Neural cell (in vitro differentiated cells): Measurements from ENCODE around the gene PTTG1IP. TPM values are rescaled to one million over a fixed set of nuclear protein-coding genes. Genes with fewer than 3 reads are reported as not detected.

Source experiments
- H2AFZ ChIP-seq: fragments of 200-600, 300-800 bp; sonication (generic), shearing (Covaris generic); 2 replicates; pipeline ENCODE4 v1.6.0; 2014; ENCODE audit warnings: low read depth, mild to moderate bottlenecking, antibody characterized with exemption, low read length, moderate library complexity
- H3F3A ChIP-seq: fragments of 200-600 bp; shearing (Covaris generic); 2 replicates; pipeline ENCODE4 v1.6.1; 2016; ENCODE audit warnings: mild to moderate bottlenecking, moderate library complexity, mixed read lengths, antibody characterized with exemption, low read length; ENCODE audit not compliant: insufficient read depth, poor library complexity, severe bottlenecking
- H3K27ac ChIP-seq: fragments of 200-600, 300-800 bp; sonication (generic), shearing (Covaris generic); 2 replicates; pipeline ENCODE4 v1.5.1; 2014; ENCODE audit warnings: mild to moderate bottlenecking, low read length, moderate library complexity
- H3K27me3 ChIP-seq: fragments of 300-800, 200-600 bp; sonication (generic), shearing (Covaris generic); 2 replicates; pipeline ENCODE4 v1.6.0; 2014; ENCODE audit warnings: mild to moderate bottlenecking, low read depth, low read length, moderate library complexity; ENCODE audit not compliant: insufficient read depth
- H3K36me3 ChIP-seq: fragments of 300-800, 200-600 bp; sonication (generic), shearing (Covaris generic); 2 replicates; pipeline ENCODE4 v1.5.1; 2014; ENCODE audit warnings: mild to moderate bottlenecking, antibody characterized with exemption, low read length, moderate library complexity; ENCODE audit not compliant: insufficient read depth
- H3K4me2 ChIP-seq: fragments of 300-800, 200-600 bp; sonication (generic), shearing (Covaris generic); 2 replicates; pipeline ENCODE4 v1.6.0; 2014; ENCODE audit warnings: mild to moderate bottlenecking, low read length
- H3K4me3 ChIP-seq: fragments of 300-800, 200-600 bp; sonication (generic), shearing (Covaris generic); 2 replicates; pipeline ENCODE4 v1.5.1; 2014; ENCODE audit warnings: mild to moderate bottlenecking, low read length, moderate library complexity
- H3K79me2 ChIP-seq: fragments of 200-600 bp; shearing (Covaris generic); replicated peaks from 2 replicates; pipeline ENCODE4 v1.6.0; 2014; ENCODE audit warnings: mild to moderate bottlenecking, low read length, moderate library complexity; ENCODE audit not compliant: insufficient read depth
- H3K9ac ChIP-seq: fragments of 300-800, 200-600 bp; sonication (generic), shearing (Covaris generic); 2 replicates; pipeline ENCODE4 v1.6.1; 2016; ENCODE audit warnings: mild to moderate bottlenecking, low read length, mixed read lengths
- H3K9me2 ChIP-seq: fragments of 200-600 bp; shearing (Covaris generic); 2 replicates; pipeline ENCODE4 v1.6.1; 2016; ENCODE audit warnings: mild to moderate bottlenecking, low read length, mixed read lengths; ENCODE audit not compliant: insufficient read depth
- H3K9me3 ChIP-seq: fragments of 200-600, 300-800 bp; sonication (generic), shearing (Covaris generic); 2 replicates; pipeline ENCODE4 v1.6.1; 2016; ENCODE audit warnings: mild to moderate bottlenecking, mixed run types, low read length, moderate library complexity, mixed read lengths
- H4K20me1 ChIP-seq: fragments of 200-600 bp; shearing (Covaris generic); 2 replicates; pipeline ENCODE4 v1.6.1; 2016; ENCODE audit warnings: mild to moderate bottlenecking, mixed run types; ENCODE audit not compliant: insufficient read depth
- CTCF ChIP-seq: fragments of 450-650 bp; IDR thresholded peaks from 2 replicates; pipeline ENCODE4 v1.5.1; 2014; ENCODE audit warnings: antibody characterized with exemption, mild to moderate bottlenecking, moderate library complexity; ENCODE audit not compliant: poor library complexity, severe bottlenecking
- EP300 ChIP-seq: fragments of 450-650 bp; conservative IDR thresholded peaks from 2 replicates; pipeline ENCODE4 v1.6.1; 2014; ENCODE audit warnings: antibody characterized with exemption, mild to moderate bottlenecking, moderate library complexity; ENCODE audit not compliant: poor library complexity, severe bottlenecking
- EZH2 ChIP-seq: fragments of 200-600, 300-800 bp; shearing (Covaris generic), sonication (generic); IDR thresholded peaks from 2 replicates; pipeline ENCODE4 v1.6.1; 2014; ENCODE audit warnings: antibody characterized with exemption, low read length, borderline replicate concordance, mild to moderate bottlenecking; ENCODE audit not compliant: insufficient read depth, poor library complexity, severe bottlenecking
- MXI1 ChIP-seq: fragments of 450-650 bp; conservative IDR thresholded peaks from 2 replicates; pipeline ENCODE4 v1.6.1; 2014; ENCODE audit warnings: antibody characterized with exemption, mild to moderate bottlenecking; ENCODE audit not compliant: poor library complexity, severe bottlenecking
- POLR2AphosphoS5 ChIP-seq: IDR thresholded peaks from 2 replicates; pipeline ENCODE4 v1.6.1; 2012
- RAD21 ChIP-seq: fragments of 450-650 bp; conservative IDR thresholded peaks from 2 replicates; pipeline ENCODE4 v1.6.1; 2014; ENCODE audit warnings: antibody characterized with exemption, mild to moderate bottlenecking, moderate library complexity
- REST ChIP-seq: IDR thresholded peaks from 2 replicates; pipeline ENCODE4 v1.6.1; 2012; ENCODE audit warnings: borderline replicate concordance
- SMC3 ChIP-seq: fragments of 450-650 bp; conservative IDR thresholded peaks from 2 replicates; pipeline ENCODE4 v1.6.1; 2014; ENCODE audit warnings: antibody characterized with exemption, mild to moderate bottlenecking, moderate library complexity; ENCODE audit not compliant: poor library complexity
- TAF1 ChIP-seq: IDR thresholded peaks from 2 replicates; pipeline ENCODE4 v1.6.1; 2012; ENCODE audit warnings: low read depth
- polyA plus RNA-seq: library from polyadenylated mRNA; depleted of rRNA; stranded (reverse); fragments of >200 nt; gene quantifications from 2 replicates; pipeline ENCODE4 v1.2.3, GENCODE V29; 2014

The PTTG1IP gene
- polyA plus RNA-seq, 1 donor from 2014 or later, result 152 TPM

GRCh38 chr21:44823179-44823660, 50.3 kb downstream of the PTTG1IP start:
- Histone ChIP-seq H3K36me3 (no peaks in the 10 kb centered on the region), H3K79me2 (no peaks in the 10 kb centered on the region), H4K20me1 (no peaks in the 10 kb centered on the region), H3K9me2 (no peaks in the 10 kb centered on the region), H3K4me3 (no peak overlapping the region), H2AFZ (no peak overlapping the region), H3K27me3 (no peaks in the 10 kb centered on the region), H3K27ac (no peak overlapping the region), H3K9ac (no peak overlapping the region), H3K9me3 (peaks cover 13% of the 10 kb centered on the region), H3K4me2 (no peak overlapping the region), H3F3A (no peaks in the 10 kb centered on the region)
- TF ChIP-seq SMC3 (no peak), POLR2AphosphoS5 (no peak), TAF1 (no peak), EZH2 (no peak), CTCF (no peak), MXI1 (no peak), EP300 (no peak), REST (no peak), RAD21 (no peak)

- H3K36me3 ChIP-seq, result no peaks in the 10 kb centered on the region
- H3F3A ChIP-seq, result no peaks in the 10 kb centered on the region
- H3K9ac ChIP-seq, result no peak overlapping the region
- no peak for TF ChIP-seq RAD21
- TF ChIP-seq EP300, result no peak
- no peak for TF ChIP-seq MXI1
- no peak for TF ChIP-seq POLR2AphosphoS5
- no peak for TF ChIP-seq CTCF
- no peak for TF ChIP-seq REST
- no peak for TF ChIP-seq EZH2
- TF ChIP-seq SMC3, result no peak
- no peak for TF ChIP-seq TAF1
- H3K9me2 ChIP-seq, result no peaks in the 10 kb centered on the region
- H3K79me2 ChIP-seq, result no peaks in the 10 kb centered on the region
- H3K27ac ChIP-seq, result no peak overlapping the region
- no peaks in the 10 kb centered on the region for H3K27me3 ChIP-seq
- no peaks in the 10 kb centered on the region for H4K20me1 ChIP-seq
- H3K9me3 ChIP-seq, result peaks cover 13% of the 10 kb centered on the region
- H2AFZ ChIP-seq, result no peak overlapping the region
- no peak overlapping the region for H3K4me3 ChIP-seq
- H3K4me2 ChIP-seq, result no peak overlapping the region
These were observed 50.9 kb downstream of the PTTG1IP start for GRCh38 chr21:44822484-44823178.
